Tibial artery (tissue), 4 donors: ENCODE results near the gene TIAM1.

Experiments
- DNase-seq, 2 donors: peaks; one replicate each; pipeline ENCODE4 v3.0.0-alpha.2; 2019
- H3K27ac ChIP-seq, 2 donors: fragments of 200-600 bp; sonication (generic) in 1 of 2; 1 replicate in 1 of 2; 2 replicates in 1 of 2; pipeline ENCODE4 v1.5.1; 2018 to 2019; ENCODE audit warnings: mild to moderate bottlenecking in 1 of 2
- H3K27me3 ChIP-seq, 2 donors: fragments of 200-600 bp; sonication (generic) in 1 of 2; one replicate each; pipeline versions ENCODE4 v1.5.1 to v1.6.0; 2016 to 2019
- H3K36me3 ChIP-seq, 3 donors: fragments of 200-600 bp; sonication (generic) in 2 of 3; one replicate each; pipeline ENCODE4 v1.5.1; 2016 to 2019; ENCODE audit warnings: mild to moderate bottlenecking in 2 of 3
- H3K4me1 ChIP-seq, 4 donors: fragments of 200-600 bp; sonication (generic) in 2 of 4; 1 replicate in 3 of 4; 2 replicates in 1 of 4; pipeline ENCODE4 v1.5.1; 2016 to 2019
- H3K4me3 ChIP-seq, 2 donors: fragments of 200-600 bp; sonication (generic) in 1 of 2; 1 replicate in 1 of 2; 2 replicates in 1 of 2; pipeline ENCODE4 v1.5.1; 2018 to 2019; ENCODE audit warnings: mild to moderate bottlenecking in 2 of 2
- H3K9me3 ChIP-seq, 3 donors: fragments of 200-600 bp; sonication (generic) in 1 of 3; one replicate each; pipeline ENCODE4 v1.5.1; 2016 to 2019
- CTCF ChIP-seq, 2 experiments: fragments of 200-600 bp in 1 of 2; fragments of 450-650 bp in 1 of 2; IDR thresholded peaks; one replicate each; pipeline ENCODE4 v1.5.1; 2017 to 2019; ENCODE audit warnings: antibody characterized with exemption in 2 of 2, mild to moderate bottlenecking in 1 of 2, moderate library complexity in 1 of 2
- intact Hi-C: fragments of 100-400 bp; cut with DNase I; formaldehyde crosslinking; loops from one replicate; pipeline ENCODE4 v1.15.0; 2023; ENCODE audit warnings: low total_unique reads

Gene TIAM1

GRCh38 chr21:31182231-31183140, 161.6 kb downstream of the TIAM1 start:
- no peaks in the 10 kb centered on the region for H3K36me3 ChIP-seq
- intact Hi-C loops, result no loop called here
- no peaks in the 10 kb centered on the region for H3K9me3 ChIP-seq
- DNase-seq, result no peak
- no peaks in the 10 kb centered on the region for H3K4me1 ChIP-seq
- H3K4me3 ChIP-seq, result no peak overlapping the region
- no peak for TF ChIP-seq CTCF (IDR thresholded peaks at IDR 0.05)
- H3K27ac ChIP-seq, result no peak overlapping the region
- H3K27me3 ChIP-seq, result no peaks in the 10 kb centered on the region

GRCh38 chr21:31181082-31181750, 162.8 kb downstream of the TIAM1 start:
- Histone ChIP-seq H3K27ac (no peak overlapping the region), H3K27me3 (no peaks in the 10 kb centered on the region), H3K4me1 (no peaks in the 10 kb centered on the region), H3K36me3 (no peaks in the 10 kb centered on the region), H3K4me3 (no peak overlapping the region), H3K9me3 (no peaks in the 10 kb centered on the region)
- intact Hi-C loops, result no loop called here
- DNase-seq, result no peak
- TF ChIP-seq CTCF (IDR thresholded peaks at IDR 0.05), result no peak

- Histone ChIP-seq H3K27me3 (no peaks in the 10 kb centered on the region), H3K27ac (no peak overlapping the region), H3K4me1 (no peaks in the 10 kb centered on the region), H3K4me3 (no peak overlapping the region), H3K36me3 (no peaks in the 10 kb centered on the region), H3K9me3 (no peaks in the 10 kb centered on the region)
- DNase-seq, result no peak
- intact Hi-C loops, result no loop called here
- TF ChIP-seq CTCF (IDR thresholded peaks at IDR 0.05), result no peak
Measured at GRCh38 chr21:31180256-31181081, 163.6 kb downstream of the TIAM1 start.

- no peak for DNase-seq
- intact Hi-C loops, result no loop called here
- Histone ChIP-seq H3K9me3 (no peaks in the 10 kb centered on the region), H3K36me3 (no peaks in the 10 kb centered on the region), H3K4me3 (no peak overlapping the region), H3K27me3 (no peaks in the 10 kb centered on the region), H3K4me1 (no peaks in the 10 kb centered on the region), H3K27ac (no peak overlapping the region)
- no peak for TF ChIP-seq CTCF (IDR thresholded peaks at IDR 0.05)
Measured at GRCh38 chr21:31176725-31177124, 167.3 kb downstream of the TIAM1 start.

- TF ChIP-seq CTCF (IDR thresholded peaks at IDR 0.05), result no peak
- intact Hi-C loops, result no loop called here
- DNase-seq, result no peak
- Histone ChIP-seq H3K4me3 (no peak overlapping the region), H3K27me3 (no peaks in the 10 kb centered on the region), H3K36me3 (no peaks in the 10 kb centered on the region), H3K9me3 (no peaks in the 10 kb centered on the region), H3K27ac (no peak overlapping the region), H3K4me1 (no peaks in the 10 kb centered on the region)
Measured at GRCh38 chr21:31176080-31176551, 167.9 kb downstream of the TIAM1 start.
